Thyroid gland (tissue), 4 donors: ENCODE results near the gene HECTD4. TPM values are rescaled to one million over a fixed set of nuclear protein-coding genes. Genes with fewer than 3 reads are reported as not detected.
A peak's percentile ranks its signal among the peaks of the same experiment; 100 is the strongest.
"Not testable (repeated sequence)": the region's sequence is repeated elsewhere in the genome, so short reads cannot be mapped to it uniquely, and the experiment has no call there.

Source experiments
- DNase-seq, 2 donors: peaks; one replicate each; pipeline ENCODE4 v3.0.0-alpha.2; 2019
- H3K27ac ChIP-seq, 3 donors: fragments of 200-600 bp; sonication (generic); 1 replicate in 2 of 3; 2 replicates in 1 of 3; pipeline ENCODE4 v1.5.1; 2016 to 2019; ENCODE audit warnings: mild to moderate bottlenecking in 1 of 3, moderate library complexity in 1 of 3
- H3K27me3 ChIP-seq: fragments of 200-600 bp; sonication (generic); one replicate; pipeline ENCODE4 v1.5.1; 2019
- H3K36me3 ChIP-seq, 2 donors: fragments of 200-600 bp; sonication (generic); one replicate each; pipeline ENCODE4 v1.5.1; 2016 to 2019
- H3K4me1 ChIP-seq, 2 donors: fragments of 200-600 bp; sonication (generic); one replicate each; pipeline ENCODE4 v1.5.1; 2017 to 2019
- H3K4me3 ChIP-seq, 3 donors: fragments of 200-600 bp; sonication (generic); replicated peaks in 1 of 3; 1 replicate in 2 of 3; 2 replicates in 1 of 3; pipeline ENCODE4 v1.5.1; 2016; ENCODE audit warnings: mild to moderate bottlenecking in 1 of 3
- H3K9me3 ChIP-seq: fragments of 200-600 bp; sonication (generic); one replicate; pipeline ENCODE4 v1.5.1; 2017
- CTCF ChIP-seq, 6 experiments: fragments of 200-600 bp in 3 of 6; fragments of 450-650 bp in 3 of 6; sonication (generic) in 3 of 6; IDR thresholded peaks; one replicate each; pipeline ENCODE4 v1.5.1; 2016 to 2019; ENCODE audit warnings: antibody characterized with exemption in 6 of 6, mild to moderate bottlenecking in 2 of 6, inconsistent platforms in 1 of 6, moderate library complexity in 1 of 6
- POLR2A ChIP-seq, 2 donors: fragments of 450-650 bp; IDR thresholded peaks; one replicate each; pipeline ENCODE4 v1.6.1; 2017; ENCODE audit warnings: antibody characterized with exemption in 2 of 2, mild to moderate bottlenecking in 2 of 2, moderate library complexity in 1 of 2
- WGBS, 2 donors: methylation state at CpG; one replicate each; pipeline ENCODE4 v1.1.5; 2017; 5-methylcytosine and 5-hydroxymethylcytosine counted together
- intact Hi-C: fragments of 100-400 bp; cut with DNase I; formaldehyde crosslinking; loops from one replicate; pipeline ENCODE4 v1.15.1; 2023
- microRNA-seq: library from miRNA; unstranded; fragments of <30 nt; microRNA quantifications from one replicate; pipeline ENCODE4, GENCODE V29; 2016
- small RNA-seq: library from RNA; depleted of rRNA; stranded (forward); fragments of <200 nt; gene quantifications from one replicate; pipeline ENCODE3, GENCODE V24; 2016
- total RNA-seq, 4 donors: library from RNA; depleted of rRNA; stranded (reverse); fragments of >200 nt; gene quantifications; one replicate each; pipeline ENCODE4 v1.2.3, GENCODE V29; 2016

Gene HECTD4
- total RNA-seq, 4 donors from 2014 or later: 68.5 to 115 (median 79.6) TPM

GRCh38 chr12:112115259-112116045 is 266.8 kb downstream of the HECTD4 start:
- Histone ChIP-seq H3K9me3 (no peaks in the 10 kb centered on the region), H3K27me3 (no peaks in the 10 kb centered on the region), H3K36me3 (no peaks in the 10 kb centered on the region), H3K27ac (no peak overlapping the region), H3K4me3 (no peak overlapping the region), H3K4me1 (peaks cover 0 to 6% of the 10 kb centered on the region in 2 donors)
- 92 to 94% methylated on average over 6 of the region's 6 CpGs for WGBS, 2 donors
- DNase-seq: no peak
- intact Hi-C loops: no loop called here
- TF ChIP-seq CTCF (IDR thresholded peaks at IDR 0.05) (no peak), POLR2A (IDR thresholded peaks at IDR 0.05) (no peak)

GRCh38 chr12:112112409-112113133 is 269.7 kb downstream of the HECTD4 start:
- Histone ChIP-seq H3K9me3 (no peaks in the 10 kb centered on the region), H3K4me1 (peaks cover 11 to 12% of the 10 kb centered on the region in 2 donors), H3K4me3 (no peak overlapping the region), H3K36me3 (no peaks in the 10 kb centered on the region), H3K27ac (peak overlapping the region in 1 of 3 donors; percentile 33), H3K27me3 (no peaks in the 10 kb centered on the region)
- no peak for TF ChIP-seq CTCF (IDR thresholded peaks at IDR 0.05)
- no peak for TF ChIP-seq POLR2A (IDR thresholded peaks at IDR 0.05)
- intact Hi-C loops: no loop called here
- peak in 1 of 2 donors; percentile 31 for DNase-seq
- WGBS, 2 donors: 81 to 83% methylated on average over 6 of the region's 6 CpGs

GRCh38 chr12:112111931-112112330 is 270.3 kb downstream of the HECTD4 start:
- intact Hi-C loops: no loop called here
- no peak overlapping the region for H3K4me3 ChIP-seq
- peak in 1 of 6 experiments; percentile 5 for TF ChIP-seq CTCF (IDR thresholded peaks at IDR 0.05)
- no peak for TF ChIP-seq POLR2A (IDR thresholded peaks at IDR 0.05)
- no peaks in the 10 kb centered on the region for H3K27me3 ChIP-seq
- no peaks in the 10 kb centered on the region for H3K36me3 ChIP-seq
- 76 to 81% methylated on average over 5 of the region's 5 CpGs for WGBS, 2 donors
- no peak overlapping the region for H3K27ac ChIP-seq
- peak in 1 of 2 donors; percentile 9 for DNase-seq
- no peaks in the 10 kb centered on the region for H3K9me3 ChIP-seq
- H3K4me1 ChIP-seq: peaks cover 14 to 17% of the 10 kb centered on the region in 2 donors

GRCh38 chr12:112110787-112111662 is 271.2 kb downstream of the HECTD4 start:
- intact Hi-C loops, H3K9me3 ChIP-seq, H3K36me3 ChIP-seq, H3K27me3 ChIP-seq, DNase-seq, H3K27ac ChIP-seq, H3K4me3 ChIP-seq: not testable (repeated sequence)
- H3K4me1 ChIP-seq: peaks cover 15 to 17% of the 10 kb centered on the region in 2 donors
- WGBS, 2 donors: 70 to 78% methylated on average over 15 to 20 of the region's 20 CpGs

Small RNAs within 50 kb of the gene (microRNA-seq; reads per million reads assigned to microRNA genes)
- not detected for gene MIR6861

Small RNAs within 50 kb of the gene (small RNA-seq; reads per million reads assigned to genes)
- not detected for gene RF00019

Other genes starting within 250 kb of the HECTD4 start
- 1,000 to 10,000 TPM; 1,041 to 1,517 (median 1,257) TPM for gene RPL6, start 27.2 kb upstream of the HECTD4 start, total RNA-seq
- 10 to 100 TPM; 75.8 to 99.6 (median 78.5) TPM for gene PTPN11, start 36.5 kb upstream of the HECTD4 start, total RNA-seq